ENCODE measurements around the gene PINLYP. TPM values are rescaled to one million over a fixed set of nuclear protein-coding genes. Genes with fewer than 3 reads are reported as not detected.

The PINLYP gene
- total and polyA plus RNA-seq, 7 donors = 1.4 to 21.0 (median 10.8) TPM

DNA sequence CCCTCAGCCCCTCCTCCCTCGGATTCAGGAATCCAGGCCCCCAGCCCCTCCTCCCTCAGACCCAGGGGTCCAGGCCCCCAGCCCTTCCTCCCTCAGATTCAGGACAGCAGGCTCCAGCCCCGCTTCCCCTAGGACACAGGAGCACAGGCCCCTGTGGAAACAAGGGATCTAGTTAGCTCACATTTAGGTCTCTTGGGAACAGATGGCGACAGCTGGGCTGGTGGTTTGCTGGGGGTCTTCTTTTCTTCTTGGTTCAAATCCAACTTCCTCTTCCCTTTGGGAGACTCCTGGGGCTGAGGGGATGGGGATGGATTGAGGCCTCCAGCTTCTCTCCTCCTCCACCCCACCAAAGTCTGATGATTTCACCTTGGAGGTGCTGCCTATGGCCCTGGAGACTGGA lies 23.0 kb upstream of the PINLYP start:
- no peaks in the 10 kb centered on the region for H3K9me3 ChIP-seq
- H3K4me1 ChIP-seq = no peaks in the 10 kb centered on the region
- TF ChIP-seq EP300 (IDR thresholded peaks at IDR 0.05) (no peak), POLR2A (IDR thresholded peaks at IDR 0.05) (no peak), POLR2AphosphoS5 (IDR thresholded peaks at IDR 0.05) (no peak), CTCF (IDR thresholded peaks at IDR 0.05) (no peak)
- no peak overlapping the region for H3K27ac ChIP-seq
- intact Hi-C loops (cut with DNase I) = no loop called here
- 71 to 81% methylated on average over 3 of the region's 3 CpGs for WGBS, 2 donors
- no peak for DNase-seq
- H3K27me3 ChIP-seq = no peaks in the 10 kb centered on the region
- peaks cover 19 to 75% (median 41%) of the 10 kb centered on the region in 4 donors for H3K36me3 ChIP-seq
- H3K4me3 ChIP-seq = no peak overlapping the region

DNA sequence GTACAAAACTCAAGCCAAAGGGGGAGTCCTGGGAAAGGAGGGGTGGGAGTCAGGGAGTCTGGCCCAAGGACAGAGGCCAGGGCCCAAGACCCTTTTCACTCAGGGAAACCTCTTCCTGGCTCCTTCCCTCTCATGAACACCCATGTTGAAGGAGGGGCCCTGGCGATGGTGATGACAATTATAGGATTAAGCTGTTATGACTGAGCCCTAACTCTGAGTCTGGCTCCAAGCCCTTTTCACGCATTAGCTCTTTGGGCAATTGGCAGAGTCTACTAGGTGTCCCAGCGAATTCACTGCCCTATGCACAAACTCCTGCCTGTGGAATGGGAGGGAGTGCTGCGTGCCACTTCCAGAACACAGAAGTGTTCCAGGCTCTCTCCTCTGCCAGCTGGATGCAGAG lies 21.9 kb upstream of the PINLYP start:
- no peak overlapping the region for H3K27ac ChIP-seq
- no peaks in the 10 kb centered on the region for H3K9me3 ChIP-seq
- no peak for DNase-seq
- TF ChIP-seq POLR2A (IDR thresholded peaks at IDR 0.05) (no peak), POLR2AphosphoS5 (IDR thresholded peaks at IDR 0.05) (no peak), CTCF (IDR thresholded peaks at IDR 0.05) (no peak), EP300 (IDR thresholded peaks at IDR 0.05) (no peak)
- peaks cover 19 to 80% (median 41%) of the 10 kb centered on the region in 4 donors for H3K36me3 ChIP-seq
- H3K27me3 ChIP-seq = no peaks in the 10 kb centered on the region
- H3K4me1 ChIP-seq = no peaks in the 10 kb centered on the region
- WGBS, 2 donors = 80 to 82% methylated on average over 4 of the region's 4 CpGs
- intact Hi-C loops (cut with DNase I) = no loop called here
- no peak overlapping the region for H3K4me3 ChIP-seq

DNA sequence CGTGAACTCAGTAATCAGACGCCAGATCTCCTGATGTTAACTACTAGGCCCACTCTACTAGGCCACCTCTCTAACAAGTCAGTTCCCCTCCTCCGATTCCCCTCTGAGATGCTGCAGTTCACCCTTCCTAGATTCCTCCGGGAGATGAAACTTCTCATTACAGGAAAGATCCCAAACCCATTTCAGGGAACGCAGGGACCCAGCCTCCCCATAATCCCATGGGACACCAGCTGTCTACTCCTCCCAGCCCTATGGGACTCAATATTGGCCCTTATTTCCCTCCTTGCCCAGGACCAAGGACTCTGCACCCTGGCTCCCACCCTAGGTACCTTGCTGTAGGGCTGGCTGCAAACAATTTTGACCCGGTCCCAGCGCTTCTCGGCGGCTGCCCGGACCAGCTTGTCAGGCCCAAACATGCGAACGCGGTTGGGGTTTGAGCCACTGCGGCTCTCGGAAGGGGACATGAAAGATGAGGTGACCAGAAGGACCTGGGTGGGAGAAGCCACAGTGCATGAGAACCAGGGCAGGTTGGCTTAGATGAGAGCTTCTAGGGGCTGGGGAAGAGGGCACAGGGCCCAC lies 21.2 kb upstream of the PINLYP start:
- H3K27me3 ChIP-seq = no peaks in the 10 kb centered on the region
- H3K4me1 ChIP-seq = no peaks in the 10 kb centered on the region
- WGBS, 2 donors = 95 to 97% methylated on average over 15 of the region's 15 CpGs
- intact Hi-C loops (cut with DNase I) = no loop called here
- TF ChIP-seq CTCF (IDR thresholded peaks at IDR 0.05) (no peak), EP300 (IDR thresholded peaks at IDR 0.05) (no peak), POLR2AphosphoS5 (IDR thresholded peaks at IDR 0.05) (no peak), POLR2A (IDR thresholded peaks at IDR 0.05) (no peak)
- H3K27ac ChIP-seq = no peak overlapping the region
- no peak for DNase-seq
- H3K9me3 ChIP-seq = no peaks in the 10 kb centered on the region
- no peak overlapping the region for H3K4me3 ChIP-seq
- H3K36me3 ChIP-seq = peaks cover 19 to 78% (median 41%) of the 10 kb centered on the region in 4 donors

DNA sequence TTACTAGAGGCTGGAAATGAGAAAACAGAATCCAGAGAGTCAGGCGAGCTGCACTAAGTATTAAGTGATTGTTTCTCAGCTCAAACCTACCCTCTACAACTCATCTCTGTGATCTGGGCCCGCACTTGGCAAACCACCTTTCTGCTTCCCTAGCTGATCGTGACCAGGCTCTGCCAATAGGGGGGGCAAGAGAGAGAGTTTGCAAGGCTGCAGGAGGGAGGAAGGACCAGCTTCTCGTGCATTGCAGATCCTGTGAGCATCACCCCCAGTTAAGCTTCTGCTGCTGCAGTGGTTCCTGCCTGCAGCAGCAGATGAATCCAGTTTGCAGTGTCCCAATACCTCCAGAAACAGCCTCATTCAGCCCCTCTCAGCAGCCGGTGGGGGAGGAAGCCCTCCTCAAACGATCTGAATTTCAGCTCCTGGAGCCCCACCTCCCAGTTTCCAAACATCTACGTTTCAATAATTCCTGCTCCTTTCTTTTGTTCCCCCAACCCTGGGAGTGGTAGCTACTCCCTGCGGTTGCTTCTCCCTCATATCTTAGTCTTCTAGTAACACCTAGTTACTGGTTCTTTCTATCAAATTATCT lies 20.3 kb upstream of the PINLYP start:
- peak; percentile 75 for DNase-seq
- intact Hi-C loops (cut with DNase I) = no loop called here
- no peak for TF ChIP-seq POLR2A (IDR thresholded peaks at IDR 0.05)
- TF ChIP-seq CTCF (IDR thresholded peaks at IDR 0.05) = peak in 2 of 4 experiments; percentile 16 to 48
- TF ChIP-seq POLR2AphosphoS5 (IDR thresholded peaks at IDR 0.05) = no peak
- H3K4me1 ChIP-seq = no peaks in the 10 kb centered on the region
- H3K36me3 ChIP-seq = peaks cover 19 to 80% (median 39%) of the 10 kb centered on the region in 4 donors
- no peaks in the 10 kb centered on the region for H3K9me3 ChIP-seq
- WGBS, 2 donors = 44 to 46% methylated on average over 8 of the region's 8 CpGs
- H3K27ac ChIP-seq = no peak overlapping the region
- H3K27me3 ChIP-seq = no peaks in the 10 kb centered on the region
- H3K4me3 ChIP-seq = no peak overlapping the region
